Naive thymus-derived CD4-positive, alpha-beta T cell (primary cell): ENCODE measurements around the gene F7. TPM values are rescaled to one million over a fixed set of nuclear protein-coding genes. Genes with fewer than 3 reads are reported as not detected.
A peak's percentile ranks its signal among the peaks of the same experiment; 100 is the strongest.
"Not testable (repeated sequence)": the region's sequence is repeated elsewhere in the genome, so short reads cannot be mapped to it uniquely, and the experiment has no call there.

Experiments used
- ATAC-seq: fragments of 150-1000 bp; cut with Tn5 transposase; 2 replicates; pipeline ENCODE4 v1.10.0; 2021; ENCODE audit warnings: mild to moderate bottlenecking, moderate library complexity
- CTCF ChIA-PET: fragments of 350-600 bp; sonication (Branson Sonifier 250); formaldehyde crosslinking; loops from one replicate; lab custom pipeline; 2021; ENCODE audit warnings: antibody characterized with exemption; lab: Charles Lee
- POLR2A ChIA-PET: fragments of 350-600 bp; sonication (Branson Sonifier 250); formaldehyde crosslinking; loops from one replicate; lab custom pipeline; 2021; ENCODE audit warnings: antibody characterized with exemption, inconsistent platforms; lab: Charles Lee
- DNase-seq, 9 donors: peaks; one replicate each; pipeline versions ENCODE4 v3.0.0 to v3.0.0-alpha.2; 2020 to 2022; ENCODE audit warnings: mixed read lengths in 1 of 9
- H3K27ac ChIP-seq: one replicate; pipeline ENCODE4 v1.7.0; 2013; ENCODE audit warnings: mild to moderate bottlenecking, low read depth, low read length, moderate library complexity
- H3K27me3 ChIP-seq, 2 donors: one replicate each; pipeline ENCODE4 v1.7.0; 2013; ENCODE audit warnings: low read length in 2 of 2, mild to moderate bottlenecking in 2 of 2, moderate library complexity in 2 of 2; ENCODE audit not compliant: control insufficient read depth in 2 of 2, insufficient read depth in 2 of 2
- H3K36me3 ChIP-seq, 3 experiments: 1 replicate in 2 of 3; 2 replicates in 1 of 3; pipeline ENCODE4 v1.7.0; 2013; ENCODE audit warnings: low read length in 3 of 3, mild to moderate bottlenecking in 3 of 3, moderate library complexity in 1 of 3; ENCODE audit not compliant: insufficient read depth in 3 of 3, control insufficient read depth in 2 of 3
- H3K4me1 ChIP-seq, 2 donors: one replicate each; pipeline ENCODE4 v1.7.0; 2013; ENCODE audit warnings: low read length in 2 of 2, mild to moderate bottlenecking in 2 of 2, moderate library complexity in 1 of 2; ENCODE audit not compliant: control insufficient read depth in 2 of 2, insufficient read depth in 2 of 2
- H3K4me3 ChIP-seq: 2 replicates; pipeline ENCODE4 v1.7.0; 2013; ENCODE audit warnings: mild to moderate bottlenecking, low read length
- H3K9me3 ChIP-seq, 3 experiments: 1 replicate in 2 of 3; 2 replicates in 1 of 3; pipeline ENCODE4 v1.7.0; 2013; ENCODE audit warnings: low read length in 3 of 3; ENCODE audit not compliant: control insufficient read depth in 2 of 3
- H3K27ac Mint-ChIP-seq, 9 donors: one replicate each; pipeline ENCODE4 v1.8.0; 2020 to 2022; ENCODE audit warnings: mixed read lengths in 9 of 9, mild to moderate bottlenecking in 8 of 9, moderate library complexity in 5 of 9, inconsistent platforms in 2 of 9
- H3K27me3 Mint-ChIP-seq, 5 donors: one replicate each; pipeline ENCODE4 v1.8.0; 2021 to 2022; ENCODE audit warnings: mixed read lengths in 5 of 5, mild to moderate bottlenecking in 1 of 5
- H3K36me3 Mint-ChIP-seq, 5 donors: one replicate each; pipeline ENCODE4 v1.8.0; 2020 to 2022; ENCODE audit warnings: mixed read lengths in 5 of 5, mild to moderate bottlenecking in 3 of 5, inconsistent platforms in 1 of 5
- H3K4me1 Mint-ChIP-seq, 7 donors: one replicate each; pipeline ENCODE4 v1.8.0; 2020 to 2022; ENCODE audit warnings: mixed read lengths in 7 of 7, mild to moderate bottlenecking in 3 of 7, inconsistent platforms in 1 of 7
- H3K4me3 Mint-ChIP-seq, 10 donors: one replicate each; pipeline ENCODE4 v1.8.0; 2020 to 2022; ENCODE audit warnings: mild to moderate bottlenecking in 10 of 10, mixed read lengths in 10 of 10, moderate library complexity in 6 of 10, inconsistent platforms in 2 of 10
- H3K9me3 Mint-ChIP-seq, 11 donors: one replicate each; pipeline ENCODE4 v1.8.0; 2020 to 2022; ENCODE audit warnings: mixed read lengths in 11 of 11, mild to moderate bottlenecking in 4 of 11, inconsistent platforms in 1 of 11, moderate library complexity in 1 of 11
- intact Hi-C, 2 donors: fragments of 100-400 bp; cut with micrococcal nuclease; formaldehyde crosslinking; loops; one replicate each; pipeline ENCODE4 v1.15.1; 2023
- polyA plus RNA-seq, 2 donors: library from polyadenylated mRNA; unstranded; fragments of 300-500 nt; fragmentation: Illumina TruSeq; gene quantifications; one replicate each; pipeline ENCODE4 v1.2.3, GENCODE V29; 2021
- total RNA-seq, 6 experiments: library from RNA in 5 of 6; stranded (reverse) in 5 of 6; gene quantifications; 1 replicate in 5 of 6; 2 replicates in 1 of 6; pipeline ENCODE4 v1.2.3 and lab custom pipeline; 2021 to 2026

The F7 gene
- total and polyA plus RNA-seq, 7 experiments from 2014 or later: 0.40 TPM; not detected in 6

DNA sequence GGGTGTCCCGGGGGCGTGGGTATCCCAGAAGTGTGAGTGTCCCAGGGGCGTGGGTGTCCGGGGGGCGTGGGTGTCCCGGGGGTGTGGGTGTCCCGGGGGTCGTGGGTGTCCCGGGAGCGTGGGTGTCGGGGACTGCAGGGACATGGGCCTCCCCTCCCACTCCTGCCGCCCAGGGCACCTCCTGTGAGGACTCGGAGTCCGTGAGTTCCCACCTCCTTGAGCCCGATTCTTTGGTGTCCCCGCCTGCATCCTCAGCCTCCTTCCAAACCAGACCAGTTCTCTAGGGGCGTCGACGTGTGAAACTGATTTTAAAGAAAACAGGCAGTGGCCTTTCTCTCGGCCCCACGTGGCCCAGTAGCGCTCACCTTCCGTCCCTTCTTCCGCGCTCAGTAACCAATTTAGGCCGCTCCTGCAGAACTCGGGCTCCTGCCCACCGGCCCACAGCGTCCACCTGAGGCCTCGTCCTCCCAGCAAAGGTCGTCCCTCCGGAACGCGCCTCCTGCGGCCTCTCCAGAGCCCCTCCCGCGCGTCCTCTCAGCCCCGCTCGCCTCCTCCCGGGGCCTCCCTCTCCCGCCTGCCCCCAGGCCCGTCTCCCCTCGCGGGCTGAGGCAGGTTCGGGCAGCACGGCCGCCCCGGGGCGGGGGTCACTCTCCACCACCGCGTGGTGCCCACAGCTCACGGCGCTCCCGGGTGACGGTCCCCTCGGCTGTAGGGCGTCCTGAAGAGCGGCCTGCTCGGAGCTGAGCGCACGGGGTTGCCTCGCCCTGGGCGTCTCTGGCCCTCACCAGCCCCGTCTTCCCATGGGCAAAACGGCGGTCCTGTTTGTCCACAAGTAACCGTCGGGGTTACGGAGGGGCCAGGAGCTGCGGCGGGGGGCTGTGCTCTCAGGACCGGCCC is 3.8 kb downstream of the F7 start:
- H3K4me3 Mint-ChIP-seq: peak overlapping the region in 7 of 10 donors; percentile 30 to 74 (median 55)
- H3K4me1 Mint-ChIP-seq: peaks cover 0 to 3% (median 0%) of the 10 kb centered on the region in 7 donors
- ATAC-seq (no peak), DNase-seq (no peak)
- peaks cover 0 to 6% (median 0%) of the 10 kb centered on the region in 5 donors for H3K27me3 Mint-ChIP-seq
- intact Hi-C loops: no loop called here
- Histone ChIP-seq H3K4me3 (no peak overlapping the region), H3K27me3 (peaks cover 0 to 8% of the 10 kb centered on the region in 2 donors), H3K4me1 (peaks cover 3 to 6% of the 10 kb centered on the region in 2 donors), H3K9me3 (no peaks in the 10 kb centered on the region), H3K36me3 (no peaks in the 10 kb centered on the region), H3K27ac (no peak overlapping the region)
- ChIA-PET CTCF (no interaction called here), POLR2A (no interaction called here)
- no peak overlapping the region for H3K27ac Mint-ChIP-seq
- H3K36me3 Mint-ChIP-seq: no peaks in the 10 kb centered on the region
- no peaks in the 10 kb centered on the region for H3K9me3 Mint-ChIP-seq

GRCh38 chr13:113110048-113110851 is 4.7 kb downstream of the F7 start:
- peaks cover 0 to 3% (median 0%) of the 10 kb centered on the region in 7 donors for H3K4me1 Mint-ChIP-seq
- no peaks in the 10 kb centered on the region for H3K9me3 ChIP-seq
- peaks cover 3 to 6% of the 10 kb centered on the region in 2 donors for H3K4me1 ChIP-seq
- H3K9me3 Mint-ChIP-seq: no peaks in the 10 kb centered on the region
- peak overlapping the region; percentile 43 for H3K4me3 ChIP-seq
- CTCF ChIA-PET: no interaction called here
- peaks cover 0 to 6% (median 0%) of the 10 kb centered on the region in 5 donors for H3K27me3 Mint-ChIP-seq
- no peak overlapping the region for H3K27ac ChIP-seq
- intact Hi-C loops: no loop called here
- ATAC-seq (peak; percentile 39), DNase-seq (peak in 4 of 9 donors; percentile 13 to 25 (median 18))
- no peaks in the 10 kb centered on the region for H3K36me3 Mint-ChIP-seq
- H3K36me3 ChIP-seq: no peaks in the 10 kb centered on the region
- no peak overlapping the region for H3K27ac Mint-ChIP-seq
- H3K27me3 ChIP-seq: peaks cover 0 to 8% of the 10 kb centered on the region in 2 donors
- POLR2A ChIA-PET: no interaction called here
- peak overlapping the region in 5 of 10 donors; percentile 12 to 74 (median 54) for H3K4me3 Mint-ChIP-seq

GRCh38 chr13:113110852-113111315 is 5.3 kb downstream of the F7 start:
- H3K9me3 ChIP-seq: no peaks in the 10 kb centered on the region
- intact Hi-C loops: no loop called here
- no peaks in the 10 kb centered on the region for H3K9me3 Mint-ChIP-seq
- no peak overlapping the region for H3K27ac ChIP-seq
- H3K36me3 Mint-ChIP-seq: no peaks in the 10 kb centered on the region
- no peaks in the 10 kb centered on the region for H3K36me3 ChIP-seq
- H3K4me1 ChIP-seq: peaks cover 3 to 6% of the 10 kb centered on the region in 2 donors
- POLR2A ChIA-PET: no interaction called here
- H3K4me1 Mint-ChIP-seq: peaks cover 0 to 3% (median 0%) of the 10 kb centered on the region in 7 donors
- no peak for DNase-seq
- peak; percentile 19 for ATAC-seq
- CTCF ChIA-PET: no interaction called here
- H3K27me3 ChIP-seq: peaks cover 0 to 8% of the 10 kb centered on the region in 2 donors
- peaks cover 0 to 6% (median 0%) of the 10 kb centered on the region in 5 donors for H3K27me3 Mint-ChIP-seq
- peak overlapping the region; percentile 43 for H3K4me3 ChIP-seq
- peak overlapping the region in 7 of 10 donors; percentile 36 to 74 (median 56) for H3K4me3 Mint-ChIP-seq
- no peak overlapping the region for H3K27ac Mint-ChIP-seq

- H3K9me3 ChIP-seq, intact Hi-C loops, H3K27me3 ChIP-seq, CTCF ChIA-PET, H3K4me3 ChIP-seq, H3K9me3 Mint-ChIP-seq, POLR2A ChIA-PET, H3K27me3 Mint-ChIP-seq, DNase-seq, H3K36me3 Mint-ChIP-seq, H3K36me3 ChIP-seq, H3K4me1 ChIP-seq, H3K4me1 Mint-ChIP-seq, H3K27ac ChIP-seq, H3K4me3 Mint-ChIP-seq, H3K27ac Mint-ChIP-seq, ATAC-seq: not testable (repeated sequence)
These were observed 6.2 kb downstream of the F7 start for GRCh38 chr13:113111821-113112220.

DNA sequence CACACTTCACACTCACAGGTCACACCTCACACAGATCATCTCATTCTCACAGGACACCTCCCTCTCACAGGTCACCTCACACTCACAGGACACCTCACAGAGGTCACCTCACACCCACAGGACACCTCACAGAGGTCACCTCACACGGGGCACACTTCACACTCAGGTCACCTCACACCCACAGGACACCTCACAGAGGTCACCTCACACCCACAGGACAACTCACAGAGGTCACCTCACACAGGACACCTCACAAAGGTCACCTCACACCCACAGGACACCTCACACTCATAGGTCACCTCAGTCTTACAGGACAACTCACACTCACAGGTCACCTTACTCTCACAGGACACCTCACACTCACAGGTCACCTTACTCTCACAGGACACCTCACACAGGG is 6.9 kb downstream of the F7 start:
- not testable (repeated sequence) for ATAC-seq

DNA sequence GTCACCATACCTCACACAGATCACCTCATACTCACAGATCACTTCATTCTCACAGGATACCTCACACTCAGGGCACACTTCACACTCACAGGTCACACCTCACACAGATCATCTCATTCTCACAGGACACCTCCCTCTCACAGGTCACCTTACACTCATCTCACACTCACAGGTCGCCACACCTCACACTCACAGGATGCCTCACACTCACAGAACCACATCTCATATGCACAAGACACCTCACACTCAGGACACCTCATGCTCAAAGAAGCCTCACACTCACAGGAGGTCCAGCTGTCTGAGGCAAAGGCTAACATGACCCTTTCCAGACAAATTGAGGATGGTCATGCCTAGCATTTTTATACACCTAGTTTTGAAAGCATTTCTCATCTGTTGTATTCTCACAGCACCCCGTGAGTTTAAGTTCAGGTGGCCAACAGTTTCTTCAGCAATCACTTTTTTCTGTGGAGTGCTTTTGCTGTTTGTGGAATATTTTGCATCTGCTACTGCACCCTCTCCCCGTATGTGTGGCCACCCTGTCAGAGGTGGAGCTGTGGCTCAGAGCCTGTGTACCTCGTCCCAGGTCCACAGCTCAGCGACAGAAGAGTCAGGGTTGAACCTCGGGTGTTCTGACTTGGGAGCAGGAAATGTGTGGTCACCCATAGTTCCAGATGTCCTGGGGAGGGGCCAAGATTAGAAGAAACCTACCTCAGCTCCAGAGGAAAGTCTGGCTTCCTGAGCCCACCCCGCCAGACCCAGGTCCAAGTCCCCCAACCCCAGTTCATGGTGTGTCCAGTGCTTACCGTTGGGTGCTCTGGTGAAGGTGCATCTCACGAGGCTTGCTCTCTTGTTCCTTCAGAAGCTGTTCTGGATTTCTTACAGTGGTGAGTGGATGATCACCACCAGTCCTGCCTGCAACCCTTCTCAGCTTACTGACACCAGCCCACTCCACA is 7.6 kb downstream of the F7 start:
- ATAC-seq (no peak), DNase-seq (no peak)
- intact Hi-C loops: no loop called here
- Histone ChIP-seq H3K4me1 (peaks cover 3 to 6% of the 10 kb centered on the region in 2 donors), H3K4me3 (no peak overlapping the region), H3K27me3 (peaks cover 0 to 8% of the 10 kb centered on the region in 2 donors), H3K9me3 (no peaks in the 10 kb centered on the region), H3K27ac (no peak overlapping the region), H3K36me3 (no peaks in the 10 kb centered on the region)
- CTCF ChIA-PET: no interaction called here
- Mint-ChIP-seq H3K4me3 (no peak overlapping the region), H3K9me3 (no peaks in the 10 kb centered on the region), H3K36me3 (no peaks in the 10 kb centered on the region), H3K27me3 (peaks cover 0 to 6% (median 0%) of the 10 kb centered on the region in 5 donors), H3K27ac (no peak overlapping the region), H3K4me1 (peaks cover 0 to 3% (median 0%) of the 10 kb centered on the region in 7 donors)
- POLR2A ChIA-PET: no interaction called here

More for the DNA sequence above, 6.9 kb downstream of the F7 start:
- H3K4me1 ChIP-seq, H3K9me3 Mint-ChIP-seq, POLR2A ChIA-PET, H3K4me3 Mint-ChIP-seq, H3K4me1 Mint-ChIP-seq, H3K27ac ChIP-seq, H3K36me3 ChIP-seq, H3K36me3 Mint-ChIP-seq, H3K4me3 ChIP-seq, intact Hi-C loops, CTCF ChIA-PET, H3K9me3 ChIP-seq, H3K27ac Mint-ChIP-seq, H3K27me3 Mint-ChIP-seq, DNase-seq, H3K27me3 ChIP-seq: not testable (repeated sequence)
